ENCODE data around the gene TMEM60. TPM values are rescaled to one million over a fixed set of nuclear protein-coding genes. Genes with fewer than 3 reads are reported as not detected.

Gene TMEM60
- total RNA-seq, 1 donor from 2014 or later: 22.9 TPM

- peaks cover 3% of the 10 kb centered on the region for H3K4me1 Mint-ChIP-seq
- peaks cover 27% of the 10 kb centered on the region for H3K36me3 Mint-ChIP-seq (ENCODE audit: low read depth)
- no peaks in the 10 kb centered on the region for H3K27me3 Mint-ChIP-seq (ENCODE audit: low read depth)
- no peak overlapping the region for H3K4me3 Mint-ChIP-seq
- no peak overlapping the region for H3K27ac Mint-ChIP-seq (ENCODE audit: unreplicated experiment)
- TF ChIP-seq CTCF (conservative IDR thresholded peaks at IDR 0.05): no peak
- no peak for DNase-seq (ENCODE audit: low read depth, low spot score)
- H3K9me3 Mint-ChIP-seq: peaks cover 20% of the 10 kb centered on the region
Measured at GRCh38 chr7:77811516-77812289, 13.5 kb upstream of the TMEM60 start.

- Mint-ChIP-seq H3K27ac (ENCODE audit: unreplicated experiment) (no peak overlapping the region), H3K9me3 (peaks cover 22% of the 10 kb centered on the region), H3K36me3 (ENCODE audit: low read depth) (peaks cover 43% of the 10 kb centered on the region), H3K4me1 (no peaks in the 10 kb centered on the region), H3K27me3 (ENCODE audit: low read depth) (no peaks in the 10 kb centered on the region), H3K4me3 (no peak overlapping the region)
- DNase-seq (ENCODE audit: low read depth, low spot score): no peak
- no peak for TF ChIP-seq CTCF (conservative IDR thresholded peaks at IDR 0.05)
Measured at GRCh38 chr7:77808517-77808916, 10.3 kb upstream of the TMEM60 start.

- Mint-ChIP-seq H3K27me3 (ENCODE audit: low read depth) (no peaks in the 10 kb centered on the region), H3K27ac (ENCODE audit: unreplicated experiment) (no peak overlapping the region), H3K9me3 (peaks cover 19% of the 10 kb centered on the region), H3K36me3 (ENCODE audit: low read depth) (peaks cover 41% of the 10 kb centered on the region), H3K4me1 (no peaks in the 10 kb centered on the region), H3K4me3 (no peak overlapping the region)
- no peak for TF ChIP-seq CTCF (conservative IDR thresholded peaks at IDR 0.05)
- DNase-seq (ENCODE audit: low read depth, low spot score): no peak
Measured at GRCh38 chr7:77806425-77806824, 8.2 kb upstream of the TMEM60 start.

- no peaks in the 10 kb centered on the region for H3K27me3 Mint-ChIP-seq (ENCODE audit: low read depth)
- peaks cover 14% of the 10 kb centered on the region for H3K4me1 Mint-ChIP-seq
- no peak overlapping the region for H3K27ac Mint-ChIP-seq (ENCODE audit: unreplicated experiment)
- DNase-seq (ENCODE audit: low read depth, low spot score): no peak
- TF ChIP-seq CTCF (conservative IDR thresholded peaks at IDR 0.05): no peak
- H3K36me3 Mint-ChIP-seq (ENCODE audit: low read depth): peaks cover 37% of the 10 kb centered on the region
- H3K4me3 Mint-ChIP-seq: no peak overlapping the region
- peaks cover 10% of the 10 kb centered on the region for H3K9me3 Mint-ChIP-seq
Measured at GRCh38 chr7:77802557-77803405, 4.5 kb upstream of the TMEM60 start.

GRCh38 chr7:77800730-77801129 is 2.5 kb upstream of the TMEM60 start:
- TF ChIP-seq CTCF (conservative IDR thresholded peaks at IDR 0.05): no peak
- Mint-ChIP-seq H3K9me3 (peaks cover 2% of the 10 kb centered on the region), H3K27ac (ENCODE audit: unreplicated experiment) (no peak overlapping the region), H3K4me3 (no peak overlapping the region), H3K4me1 (peaks cover 30% of the 10 kb centered on the region), H3K36me3 (ENCODE audit: low read depth) (peaks cover 19% of the 10 kb centered on the region), H3K27me3 (ENCODE audit: low read depth) (no peaks in the 10 kb centered on the region)
- DNase-seq (ENCODE audit: low read depth, low spot score): no peak
